ENCODE results near the gene RNU2-63P.
"Not testable (repeated sequence)": the region's sequence is repeated elsewhere in the genome, so short reads cannot be mapped to it uniquely, and the experiment has no call there.

The RNU2-63P gene

DNA sequence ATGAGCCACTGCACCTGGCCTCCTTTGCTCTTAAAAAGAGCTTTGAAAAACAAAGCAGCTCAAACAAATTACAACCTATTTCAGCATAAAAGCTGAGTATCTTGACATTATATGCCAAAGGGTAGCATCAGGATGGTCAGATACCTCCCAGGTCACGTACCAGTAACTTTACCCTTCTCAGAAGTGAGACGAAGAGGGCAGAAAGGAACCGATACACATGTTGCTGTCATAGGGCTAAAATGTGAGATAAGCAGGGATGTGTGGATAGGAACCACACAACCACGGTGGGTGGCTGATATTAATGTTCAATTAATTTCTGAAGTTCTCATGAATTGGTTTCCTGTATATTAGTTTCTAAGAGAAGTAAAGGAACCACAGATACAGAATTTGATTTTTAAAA, 12.6 kb upstream of the RNU2-63P start:
- no peak for DNase-seq (ENCODE audit: low spot score)

- no peak for DNase-seq (ENCODE audit: low spot score)
These were observed 11.5 kb upstream of the RNU2-63P start for GRCh38 chr2:88027697-88028389.

DNA sequence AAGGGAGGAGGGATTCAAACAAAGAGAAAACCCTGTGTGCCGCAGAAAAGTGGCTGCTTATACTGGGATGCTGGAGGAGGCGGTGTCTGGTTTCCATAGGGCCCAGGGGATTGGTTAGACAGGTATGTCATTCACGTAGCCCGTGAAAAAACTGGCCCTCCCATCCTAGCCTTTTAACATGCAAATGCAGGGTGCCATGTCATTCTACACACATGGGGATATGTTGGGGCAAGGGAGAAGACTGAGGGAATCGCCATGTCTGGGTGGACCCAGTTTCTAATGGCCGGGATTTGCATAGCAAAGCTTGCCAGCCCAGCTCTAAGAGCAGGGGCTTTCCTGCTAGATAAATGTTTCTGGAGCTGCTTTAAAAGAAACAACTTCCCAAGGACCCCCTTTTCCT, 8.2 kb upstream of the RNU2-63P start:
- DNase-seq (ENCODE audit: low spot score), result no peak

GRCh38 chr2:88022669-88022921, 6.2 kb upstream of the RNU2-63P start:
- DNase-seq (ENCODE audit: low spot score), result no peak

- DNase-seq (ENCODE audit: low spot score), result no peak
These were observed 3.6 kb upstream of the RNU2-63P start for GRCh38 chr2:88019985-88020384.

- no peak for DNase-seq (ENCODE audit: low spot score)
These were observed 2.6 kb upstream of the RNU2-63P start for GRCh38 chr2:88018909-88019308.

DNA sequence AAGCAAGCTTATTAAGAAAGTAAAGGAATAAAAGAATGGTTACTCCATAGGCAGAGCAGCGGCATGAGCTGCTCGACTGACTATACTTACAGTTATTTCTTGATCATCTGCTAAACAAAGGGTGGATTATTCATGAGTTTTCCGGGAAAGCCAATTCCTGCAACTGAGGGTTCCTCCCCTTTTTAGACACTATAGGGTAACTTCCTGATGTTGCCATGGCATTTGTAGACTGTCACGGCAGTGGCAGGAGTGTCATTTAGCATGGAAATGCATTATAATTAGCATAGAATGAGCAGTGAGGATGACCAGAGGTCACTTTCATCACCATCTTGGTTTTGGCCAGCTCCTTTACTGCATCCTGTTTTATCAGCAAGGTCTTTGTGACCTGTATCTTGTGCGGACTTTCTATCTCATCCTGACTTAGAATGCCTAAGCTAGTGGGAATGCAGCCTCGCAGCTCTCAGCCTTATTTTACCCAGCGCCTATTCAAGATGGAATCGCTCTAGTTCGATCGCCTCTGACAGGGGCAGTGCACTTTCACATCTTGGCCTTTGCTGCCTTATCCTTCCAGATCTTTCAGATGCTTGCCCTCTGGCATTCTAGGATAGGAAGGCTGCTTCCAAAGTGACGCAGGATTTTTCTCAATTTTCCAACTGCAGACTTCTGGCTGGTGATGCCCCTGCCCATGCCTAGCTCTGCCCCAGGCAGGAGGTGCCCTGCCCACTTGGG, 1.9 kb upstream of the RNU2-63P start:
- DNase-seq (ENCODE audit: low spot score), result not testable (repeated sequence)

DNA sequence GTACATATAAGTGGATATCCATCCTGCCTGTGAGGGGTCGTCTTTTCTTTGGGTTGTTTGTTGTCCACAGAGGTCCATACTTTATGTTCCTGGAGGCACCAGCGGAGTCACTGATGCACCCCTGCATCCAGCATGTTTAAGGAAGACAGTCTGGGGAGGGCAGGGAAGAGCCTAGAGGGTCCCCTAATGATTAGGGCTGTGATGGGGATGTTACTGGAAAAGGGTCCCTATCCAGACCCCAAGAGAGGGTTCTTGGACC, 1.4 kb upstream of the RNU2-63P start:
- DNase-seq (ENCODE audit: low spot score), result not testable (repeated sequence)

- no peak for DNase-seq (ENCODE audit: low spot score)
These were observed 823 bp upstream of the RNU2-63P start for GRCh38 chr2:88016960-88017779.

- no peak for DNase-seq (ENCODE audit: low spot score)
These were observed 5.3 kb downstream of the RNU2-63P start for GRCh38 chr2:88011011-88011410.

DNA sequence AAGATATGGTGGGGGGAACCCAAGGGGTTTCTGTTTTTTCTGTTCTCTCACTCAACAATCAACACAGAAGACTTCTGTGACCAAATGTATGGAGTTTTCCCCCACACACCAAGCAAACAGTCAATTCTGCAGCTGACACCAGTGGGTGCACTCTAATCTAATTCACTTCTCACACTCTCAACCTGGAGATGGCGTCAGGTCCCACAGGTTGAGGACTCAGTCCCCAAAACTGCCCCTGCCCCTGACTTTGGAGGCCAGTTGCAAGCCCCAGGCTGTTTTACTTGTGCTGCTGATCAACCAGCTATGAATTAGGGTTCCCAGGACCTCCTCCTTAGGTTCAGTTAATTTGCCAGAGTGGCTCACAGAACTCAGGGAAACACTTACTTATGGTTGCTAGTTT, 6.2 kb downstream of the RNU2-63P start:
- DNase-seq (ENCODE audit: low spot score), result no peak

DNA sequence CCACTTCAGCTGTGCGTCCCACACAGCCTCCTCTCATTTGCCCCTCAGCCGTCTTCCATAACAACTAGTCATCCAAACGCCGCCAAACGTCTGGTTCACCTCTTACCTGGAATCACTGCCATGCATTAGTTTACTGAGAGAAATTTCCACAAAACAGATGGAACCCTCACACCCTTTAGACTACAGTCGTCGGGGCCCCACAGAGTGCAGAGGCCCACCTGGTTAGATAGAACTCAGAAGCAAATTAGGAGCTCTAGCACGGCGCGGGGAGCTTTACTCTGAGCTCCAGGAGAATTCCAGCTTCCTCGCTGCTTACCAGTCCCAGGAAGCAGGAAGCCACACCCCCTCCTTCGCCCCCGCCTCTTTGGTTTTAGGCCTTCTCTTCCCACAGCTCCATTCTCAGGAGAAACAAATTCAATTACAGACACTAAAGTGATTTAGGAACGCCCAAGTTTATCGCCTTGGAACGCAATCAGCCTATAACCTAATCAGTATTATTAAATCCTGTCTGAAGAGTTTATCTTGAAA, 9.4 kb downstream of the RNU2-63P start:
- no peak for DNase-seq (ENCODE audit: low spot score)

- no peak for DNase-seq (ENCODE audit: low spot score)
These were observed 10.6 kb downstream of the RNU2-63P start for GRCh38 chr2:88005776-88006175.

DNA sequence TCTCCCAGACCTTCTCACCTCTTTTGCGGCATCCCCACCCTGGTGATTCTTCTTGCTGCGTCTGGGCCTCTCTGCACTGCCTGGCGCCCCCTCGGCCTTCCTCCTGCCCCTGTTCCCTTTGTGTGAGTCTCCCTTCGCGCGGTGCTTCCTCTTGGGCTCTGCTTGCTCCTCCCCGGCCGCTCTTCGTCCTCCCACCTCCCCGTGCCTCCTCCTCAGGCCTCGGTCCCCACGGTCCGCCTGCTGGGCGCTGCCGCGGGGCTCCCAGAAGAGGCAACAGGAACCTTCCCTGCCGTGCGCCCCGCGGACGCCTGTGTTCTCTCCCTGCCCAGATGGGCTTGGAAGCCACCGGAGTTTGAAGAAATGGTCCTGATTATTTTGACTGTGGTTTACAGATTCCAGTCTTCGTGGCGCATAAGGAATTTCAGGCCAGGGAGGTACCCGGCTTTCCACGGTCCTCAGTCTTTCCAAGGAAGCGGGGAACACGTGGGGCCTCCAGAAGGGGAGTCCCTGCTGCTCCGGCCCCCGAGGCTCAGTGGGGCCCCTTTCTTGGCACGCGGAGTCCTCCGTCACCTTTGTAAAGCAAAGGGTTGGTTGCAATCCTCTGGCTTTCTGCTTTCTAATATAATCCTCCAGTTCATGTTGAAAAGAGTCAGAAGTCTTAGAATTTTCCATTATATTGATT, 13.1 kb downstream of the RNU2-63P start:
- no peak for DNase-seq (ENCODE audit: low spot score)

GRCh38 chr2:88002359-88002707, 14.0 kb downstream of the RNU2-63P start:
- no peak for DNase-seq (ENCODE audit: low spot score)

DNA sequence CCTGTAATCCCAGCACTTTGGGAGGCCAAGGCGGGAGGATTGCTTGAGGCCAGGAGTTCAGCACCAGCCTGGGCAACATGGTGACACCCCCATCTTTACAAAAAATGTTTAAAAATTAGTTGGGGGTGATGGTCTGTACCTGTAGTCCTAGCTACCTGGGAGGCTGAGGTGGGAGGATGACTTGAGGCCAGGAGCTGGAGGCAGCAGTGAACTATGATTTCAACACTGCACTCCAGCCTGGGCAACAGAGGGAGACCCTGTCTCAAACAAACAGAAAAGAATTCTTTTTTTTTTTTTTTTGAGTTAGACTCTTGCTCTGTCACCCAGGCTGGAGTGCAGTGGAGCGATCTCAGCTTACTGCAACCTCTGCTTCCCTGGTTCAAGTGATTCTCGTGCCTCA, 15.9 kb downstream of the RNU2-63P start:
- not testable (repeated sequence) for DNase-seq (ENCODE audit: low spot score)

GRCh38 chr2:87996570-87996969, 19.8 kb downstream of the RNU2-63P start:
- DNase-seq (ENCODE audit: low spot score), result no peak

DNA sequence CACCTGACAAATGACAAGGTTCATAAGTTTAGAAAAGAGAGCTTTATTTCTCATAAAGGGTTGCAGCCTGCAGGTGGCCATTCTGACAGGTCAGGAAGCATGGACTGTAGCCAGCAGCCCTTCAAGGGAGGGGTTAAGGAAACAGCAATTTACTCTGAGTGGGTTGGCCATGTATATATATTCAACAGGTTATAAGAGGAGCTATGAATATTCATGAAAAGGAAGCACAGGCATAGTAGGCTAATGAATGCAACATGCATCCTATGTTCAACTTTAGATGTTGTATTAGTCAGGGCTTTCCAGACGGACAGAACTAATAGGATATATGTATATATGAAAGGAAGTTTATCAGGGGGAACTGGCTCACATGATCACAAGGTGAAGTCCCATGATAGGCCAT, 20.6 kb downstream of the RNU2-63P start:
- no peak for DNase-seq (ENCODE audit: low spot score)

GRCh38 chr2:87994304-87994850, 22.0 kb downstream of the RNU2-63P start:
- not testable (repeated sequence) for DNase-seq (ENCODE audit: low spot score)

DNA sequence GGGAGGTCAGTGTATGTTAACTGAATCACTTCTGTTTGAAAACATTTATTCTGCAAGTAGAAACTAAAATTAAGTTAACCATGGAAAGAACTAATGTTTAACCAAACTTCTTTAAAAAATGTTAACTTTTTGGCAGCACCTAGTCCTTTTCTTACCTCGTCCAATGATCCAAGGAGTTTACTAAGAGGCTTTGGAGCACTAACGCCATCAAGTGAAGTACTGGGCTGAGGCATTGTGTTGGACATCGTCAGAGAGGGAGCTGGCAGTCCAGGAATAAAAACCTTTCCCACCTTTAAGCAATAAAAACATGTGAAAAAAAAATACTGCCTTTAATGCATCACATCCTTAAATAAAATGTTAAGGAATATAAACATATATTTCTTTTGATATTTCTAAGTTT, 23.8 kb downstream of the RNU2-63P start:
- not testable (repeated sequence) for DNase-seq (ENCODE audit: low spot score)

GRCh38 chr2:87987473-87987872, 28.9 kb downstream of the RNU2-63P start:
- DNase-seq (ENCODE audit: low spot score), result not testable (repeated sequence)

DNA sequence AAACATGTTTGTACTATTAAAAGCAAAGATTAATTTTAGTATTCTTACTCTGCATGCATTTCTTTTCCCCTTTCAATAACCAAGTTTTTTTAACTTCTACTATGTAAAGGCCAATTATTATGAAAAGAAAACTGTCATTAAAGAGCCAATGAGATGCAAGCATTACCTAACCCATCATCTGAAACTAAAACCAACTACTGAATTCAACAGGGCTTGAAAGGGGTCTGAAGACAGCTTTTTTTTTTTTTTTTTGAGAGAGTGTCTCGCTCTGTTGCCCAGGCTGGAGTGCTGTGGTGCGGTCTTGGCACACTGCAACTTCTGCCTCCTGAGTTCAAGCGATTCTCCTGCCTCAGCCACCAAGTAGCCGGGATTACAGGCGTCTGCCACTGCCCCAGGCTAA, 30.4 kb downstream of the RNU2-63P start:
- not testable (repeated sequence) for DNase-seq (ENCODE audit: low spot score)

Measured in AG08395 (cell line).